RWPE1 (cell line): Measurements from ENCODE around the gene POU2F3.

ENCODE experiments used
- CTCF ChIA-PET: fragments of 350-600 bp; sonication (Branson Sonifier 250); formaldehyde crosslinking; extraction: SDS; loops from one replicate; lab custom pipeline; 2021; lab: Yijun Ruan, JAX
- POLR2A ChIA-PET: fragments of 400-600 bp; formaldehyde crosslinking; extraction: SDS; loops from one replicate; lab custom pipeline; 2020; ENCODE audit warnings: antibody characterized with exemption; ENCODE audit not compliant: low non-redundant PET; lab: Yijun Ruan, JAX
- DNase-seq: peaks from one replicate; pipeline ENCODE4 v3.0.0; 2012; ENCODE audit warnings: low spot score
- H3K27ac ChIP-seq: fragments of 450-650 bp; 2 replicates; pipeline ENCODE4 v1.5.1; 2017
- TF ChIP-seq, protein P1 (sequence below): fragments of 450-650 bp; conservative IDR thresholded peaks from 2 replicates; pipeline ENCODE4 v1.5.1; 2017; ENCODE audit warnings: low read depth, mild to moderate bottlenecking

POU2F3 gene

DNA sequence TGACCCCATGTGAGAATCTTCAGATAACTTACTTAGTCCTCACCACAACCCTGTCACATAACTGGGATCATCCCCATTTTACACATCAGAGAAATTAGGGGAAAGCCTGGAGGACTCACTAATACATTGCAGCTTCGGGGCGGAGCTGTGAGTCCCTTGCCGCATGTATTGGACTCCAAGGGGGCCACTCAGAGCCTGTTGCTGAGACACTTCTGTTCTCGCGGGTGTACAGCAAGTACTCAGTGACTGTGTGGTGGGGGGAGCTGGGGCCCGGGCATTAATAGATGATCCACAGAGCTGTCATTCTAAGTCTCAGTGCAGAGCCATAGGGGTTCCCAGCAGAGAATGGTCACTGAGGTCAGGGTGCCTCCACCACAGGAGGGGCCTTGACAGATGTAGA lies 15.6 kb upstream of the POU2F3 start:
- no peak for DNase-seq
- ChIA-PET POLR2A (no interaction called here), CTCF (interaction anchor here (0.6 to 1.0 kb wide), 2 partner anchors 87 to 123 kb away, joined by 3 read pairs; partner anchors contain the start of gene TRIM29)
- TF ChIP-seq, protein P1, sequence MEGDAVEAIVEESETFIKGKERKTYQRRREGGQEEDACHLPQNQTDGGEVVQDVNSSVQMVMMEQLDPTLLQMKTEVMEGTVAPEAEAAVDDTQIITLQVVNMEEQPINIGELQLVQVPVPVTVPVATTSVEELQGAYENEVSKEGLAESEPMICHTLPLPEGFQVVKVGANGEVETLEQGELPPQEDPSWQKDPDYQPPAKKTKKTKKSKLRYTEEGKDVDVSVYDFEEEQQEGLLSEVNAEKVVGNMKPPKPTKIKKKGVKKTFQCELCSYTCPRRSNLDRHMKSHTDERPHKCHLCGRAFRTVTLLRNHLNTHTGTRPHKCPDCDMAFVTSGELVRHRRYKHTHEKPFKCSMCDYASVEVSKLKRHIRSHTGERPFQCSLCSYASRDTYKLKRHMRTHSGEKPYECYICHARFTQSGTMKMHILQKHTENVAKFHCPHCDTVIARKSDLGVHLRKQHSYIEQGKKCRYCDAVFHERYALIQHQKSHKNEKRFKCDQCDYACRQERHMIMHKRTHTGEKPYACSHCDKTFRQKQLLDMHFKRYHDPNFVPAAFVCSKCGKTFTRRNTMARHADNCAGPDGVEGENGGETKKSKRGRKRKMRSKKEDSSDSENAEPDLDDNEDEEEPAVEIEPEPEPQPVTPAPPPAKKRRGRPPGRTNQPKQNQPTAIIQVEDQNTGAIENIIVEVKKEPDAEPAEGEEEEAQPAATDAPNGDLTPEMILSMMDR = no peak
- no peak overlapping the region for H3K27ac ChIP-seq

GRCh38 chr11:120224972-120225909 lies 14.7 kb upstream of the POU2F3 start:
- DNase-seq = no peak
- ChIA-PET POLR2A (no interaction called here), CTCF (interaction anchor here (0.6 to 1.1 kb wide), 4 partner anchors 52 to 122 kb away, joined by 3 to 4 read pairs (median 3); partner anchors contain the start of gene TRIM29)
- H3K27ac ChIP-seq = no peak overlapping the region
- TF ChIP-seq, protein P1 = no peak

- H3K27ac ChIP-seq = no peak overlapping the region
- TF ChIP-seq, protein P1 = no peak
- DNase-seq = no peak
- CTCF ChIA-PET = no interaction called here
- POLR2A ChIA-PET = no interaction called here
Observed at GRCh38 chr11:120226242-120226641, 13.7 kb upstream of the POU2F3 start.

DNA sequence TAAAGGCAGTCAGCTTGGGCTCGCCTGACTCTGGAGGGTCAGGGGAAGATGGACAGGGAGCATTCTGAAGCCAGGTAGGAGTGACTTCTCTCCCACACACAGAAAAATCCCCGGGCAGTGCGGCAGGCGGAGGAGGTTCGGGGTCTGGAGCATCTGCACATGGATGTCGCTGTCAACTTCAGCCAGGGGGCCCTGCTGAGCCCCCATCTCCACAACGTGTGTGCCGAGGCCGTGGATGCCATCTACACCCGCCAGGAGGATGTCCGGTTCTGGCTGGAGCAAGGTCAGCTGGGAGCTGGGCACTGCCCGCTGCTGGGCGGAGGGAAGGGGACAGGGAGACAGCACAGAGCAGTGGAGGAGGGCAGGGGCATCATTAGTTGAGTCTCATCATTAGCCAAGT lies 13.2 kb upstream of the POU2F3 start:
- DNase-seq = no peak
- ChIA-PET POLR2A (no interaction called here), CTCF (no interaction called here)
- H3K27ac ChIP-seq = no peak overlapping the region
- TF ChIP-seq, protein P1 = no peak

GRCh38 chr11:120227228-120227852 lies 12.6 kb upstream of the POU2F3 start:
- CTCF ChIA-PET = interaction anchor here (0.7 to 0.9 kb wide), 2 partner anchors 52 to 58 kb away, joined by 3 read pairs; no protein-coding TSS in a partner anchor
- TF ChIP-seq, protein P1 = no peak
- DNase-seq = no peak
- no peak overlapping the region for H3K27ac ChIP-seq
- POLR2A ChIA-PET = no interaction called here

GRCh38 chr11:120228794-120229384 lies 11.1 kb upstream of the POU2F3 start:
- no peak for DNase-seq
- no peak overlapping the region for H3K27ac ChIP-seq
- TF ChIP-seq, protein P1 = no peak
- POLR2A ChIA-PET = no interaction called here
- CTCF ChIA-PET = interaction anchor here (0.7 to 1.4 kb wide), 11 partner anchors 18 to 120 kb away, joined by 3 to 7 read pairs (median 4); partner anchors contain the start of genes OAF and TRIM29
